Measurements from ENCODE around the gene CRIP1.

- TF ChIP-seq CTCF (conservative IDR thresholded peaks at IDR 0.05; ENCODE audit: low read depth in 2 of 2) (no peak), EZH2 (IDR thresholded peaks at IDR 0.05; ENCODE audit: low read depth, unreplicated experiment) (no peak), POLR2AphosphoS5 (IDR thresholded peaks at IDR 0.05; ENCODE audit: low read depth) (no peak), REST (IDR thresholded peaks at IDR 0.05; ENCODE audit: unreplicated experiment) (no peak), EZH2phosphoT487 (IDR thresholded peaks at IDR 0.05; ENCODE audit: unreplicated experiment) (no peak), CREB1 (CRISPR knock-in tag; IDR thresholded peaks at IDR 0.05; ENCODE audit: low read depth) (no peak), ZNF114 (CRISPR knock-in tag; IDR thresholded peaks at IDR 0.05) (no peak), ZNF331 (CRISPR knock-in tag; IDR thresholded peaks at IDR 0.05; ENCODE audit: low read depth) (no peak), NANOG (IDR thresholded peaks at IDR 0.05; ENCODE audit: borderline replicate concordance) (no peak)
- TF ChIP-seq, protein P1, sequence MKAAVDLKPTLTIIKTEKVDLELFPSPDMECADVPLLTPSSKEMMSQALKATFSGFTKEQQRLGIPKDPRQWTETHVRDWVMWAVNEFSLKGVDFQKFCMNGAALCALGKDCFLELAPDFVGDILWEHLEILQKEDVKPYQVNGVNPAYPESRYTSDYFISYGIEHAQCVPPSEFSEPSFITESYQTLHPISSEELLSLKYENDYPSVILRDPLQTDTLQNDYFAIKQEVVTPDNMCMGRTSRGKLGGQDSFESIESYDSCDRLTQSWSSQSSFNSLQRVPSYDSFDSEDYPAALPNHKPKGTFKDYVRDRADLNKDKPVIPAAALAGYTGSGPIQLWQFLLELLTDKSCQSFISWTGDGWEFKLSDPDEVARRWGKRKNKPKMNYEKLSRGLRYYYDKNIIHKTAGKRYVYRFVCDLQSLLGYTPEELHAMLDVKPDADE (IDR thresholded peaks at IDR 0.05) = no peak
Measured at GRCh38 chr14:105442834-105443233, 43.9 kb upstream of the CRIP1 start.

All from GM23338 (cell line).